ENCODE data around the gene DNAH6.

DNA sequence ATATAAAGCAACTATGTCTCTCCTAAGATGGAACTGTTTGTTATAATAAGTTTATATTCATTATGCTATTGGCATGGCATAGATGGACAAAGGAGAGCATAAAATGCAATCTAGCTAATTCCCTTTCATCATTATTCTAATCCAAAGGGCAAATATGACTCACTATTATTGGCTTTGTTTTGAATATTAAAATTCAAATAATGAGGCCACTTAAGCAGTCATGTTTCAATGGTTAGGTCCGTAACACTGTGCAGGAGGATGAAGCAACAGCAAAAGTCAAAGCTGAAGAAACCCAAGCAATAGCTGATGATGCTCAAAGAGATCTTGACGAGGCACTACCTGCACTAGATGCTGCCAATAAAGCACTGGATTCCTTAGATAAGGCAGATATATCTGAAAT is 187.5 kb downstream of the DNAH6 start:
- TF ChIP-seq, protein P1, sequence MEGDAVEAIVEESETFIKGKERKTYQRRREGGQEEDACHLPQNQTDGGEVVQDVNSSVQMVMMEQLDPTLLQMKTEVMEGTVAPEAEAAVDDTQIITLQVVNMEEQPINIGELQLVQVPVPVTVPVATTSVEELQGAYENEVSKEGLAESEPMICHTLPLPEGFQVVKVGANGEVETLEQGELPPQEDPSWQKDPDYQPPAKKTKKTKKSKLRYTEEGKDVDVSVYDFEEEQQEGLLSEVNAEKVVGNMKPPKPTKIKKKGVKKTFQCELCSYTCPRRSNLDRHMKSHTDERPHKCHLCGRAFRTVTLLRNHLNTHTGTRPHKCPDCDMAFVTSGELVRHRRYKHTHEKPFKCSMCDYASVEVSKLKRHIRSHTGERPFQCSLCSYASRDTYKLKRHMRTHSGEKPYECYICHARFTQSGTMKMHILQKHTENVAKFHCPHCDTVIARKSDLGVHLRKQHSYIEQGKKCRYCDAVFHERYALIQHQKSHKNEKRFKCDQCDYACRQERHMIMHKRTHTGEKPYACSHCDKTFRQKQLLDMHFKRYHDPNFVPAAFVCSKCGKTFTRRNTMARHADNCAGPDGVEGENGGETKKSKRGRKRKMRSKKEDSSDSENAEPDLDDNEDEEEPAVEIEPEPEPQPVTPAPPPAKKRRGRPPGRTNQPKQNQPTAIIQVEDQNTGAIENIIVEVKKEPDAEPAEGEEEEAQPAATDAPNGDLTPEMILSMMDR (IDR thresholded peaks at IDR 0.05; ENCODE audit: low read depth, low read length), result no peak
- no peak for TF ChIP-seq POLR2A (IDR thresholded peaks at IDR 0.05; ENCODE audit: extremely low read depth, insufficient read length)
- TF ChIP-seq, protein P2, sequence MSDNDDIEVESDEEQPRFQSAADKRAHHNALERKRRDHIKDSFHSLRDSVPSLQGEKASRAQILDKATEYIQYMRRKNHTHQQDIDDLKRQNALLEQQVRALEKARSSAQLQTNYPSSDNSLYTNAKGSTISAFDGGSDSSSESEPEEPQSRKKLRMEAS (IDR thresholded peaks at IDR 0.05; ENCODE audit: low read depth, low read length), result no peak

All from NB4 (cell line).